HG03354 (cell line): ENCODE data around the gene EIF5.

Experiments
- ATAC-seq: cut with Tn5 transposase; IDR thresholded peaks from one replicate; pipeline ENCODE4 v1.9.1; 2021; ENCODE audit warnings: mild to moderate bottlenecking; ENCODE audit not compliant: unreplicated experiment, poor library complexity, severe bottlenecking

The EIF5 gene

GRCh38 chr14:103390605-103391004, 56.6 kb downstream of the EIF5 start:
- no peak for ATAC-seq

GRCh38 chr14:103391048-103391447, 57.0 kb downstream of the EIF5 start:
- no peak for ATAC-seq

GRCh38 chr14:103392106-103392505, 58.1 kb downstream of the EIF5 start:
- no peak for ATAC-seq

- ATAC-seq = no peak
Measured at GRCh38 chr14:103392572-103392971, 58.5 kb downstream of the EIF5 start.

GRCh38 chr14:103393070-103393469, 59.0 kb downstream of the EIF5 start:
- no peak for ATAC-seq

- no peak for ATAC-seq
Measured at GRCh38 chr14:103393676-103394626, 59.9 kb downstream of the EIF5 start.
